G401.6 (cell line): ENCODE data around the gene ZNF335.
"Not testable (repeated sequence)": the region's sequence is repeated elsewhere in the genome, so short reads cannot be mapped to it uniquely, and the experiment has no call there.

Experiments
- FAIRE-seq: peaks from 2 replicates; lab custom pipeline; 2012; peaks lifted over from hg19 to GRCh38; lab: Jason Lieb, UNC

Gene ZNF335

GRCh38 chr20:45909336-45909808 lies 62.6 kb downstream of the ZNF335 start:
- FAIRE-seq, result no peak

DNA sequence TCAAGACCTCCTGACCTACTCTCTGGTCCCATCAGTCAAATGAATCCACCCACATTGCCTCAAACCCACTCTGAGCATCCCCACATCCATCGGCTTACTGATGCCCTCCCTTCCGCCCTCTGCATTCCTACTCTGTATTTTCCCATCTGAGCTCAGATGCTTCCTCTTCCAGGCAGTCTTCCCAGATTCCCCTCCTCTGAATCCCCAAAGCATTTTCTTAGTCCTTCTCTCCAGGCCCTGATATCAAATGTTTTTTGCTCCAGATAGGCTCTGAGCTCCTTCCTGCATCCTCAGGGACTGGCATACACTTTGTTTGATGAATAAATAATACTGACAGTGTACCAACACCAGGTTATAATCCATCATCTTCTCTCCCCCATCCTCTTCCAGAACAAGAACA lies 63.9 kb downstream of the ZNF335 start:
- no peak for FAIRE-seq

GRCh38 chr20:45907219-45907948 lies 64.6 kb downstream of the ZNF335 start:
- FAIRE-seq, result no peak

DNA sequence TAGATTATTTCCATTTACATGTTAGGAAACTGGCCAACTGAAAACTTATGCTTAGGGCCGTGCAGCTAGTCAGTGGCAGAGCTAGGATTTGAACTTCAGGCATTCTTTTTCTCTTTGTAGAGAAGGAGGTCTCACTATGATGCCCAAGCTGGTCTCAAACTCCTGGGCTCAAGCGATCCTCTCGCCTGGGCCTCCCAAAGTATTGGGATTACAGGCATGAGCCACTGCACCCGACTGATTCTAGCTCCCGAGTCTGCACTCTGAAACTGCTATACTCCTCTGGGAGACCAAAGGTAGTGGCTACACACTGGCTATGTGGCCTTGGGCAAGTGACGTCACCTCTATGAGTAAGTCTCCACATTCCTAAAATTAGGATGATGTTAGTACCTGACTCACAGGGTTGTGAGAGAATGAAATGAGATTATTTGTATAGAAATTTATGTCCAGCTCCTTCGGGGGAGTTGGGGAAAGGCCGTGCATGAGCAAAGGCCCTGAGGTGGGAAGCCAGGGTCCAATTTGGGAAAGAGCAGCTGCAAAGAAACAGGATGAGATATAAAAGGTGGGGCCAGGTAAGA lies 66.4 kb downstream of the ZNF335 start:
- FAIRE-seq, result no peak

- no peak for FAIRE-seq
These were observed 67.2 kb downstream of the ZNF335 start for GRCh38 chr20:45904583-45905504.

DNA sequence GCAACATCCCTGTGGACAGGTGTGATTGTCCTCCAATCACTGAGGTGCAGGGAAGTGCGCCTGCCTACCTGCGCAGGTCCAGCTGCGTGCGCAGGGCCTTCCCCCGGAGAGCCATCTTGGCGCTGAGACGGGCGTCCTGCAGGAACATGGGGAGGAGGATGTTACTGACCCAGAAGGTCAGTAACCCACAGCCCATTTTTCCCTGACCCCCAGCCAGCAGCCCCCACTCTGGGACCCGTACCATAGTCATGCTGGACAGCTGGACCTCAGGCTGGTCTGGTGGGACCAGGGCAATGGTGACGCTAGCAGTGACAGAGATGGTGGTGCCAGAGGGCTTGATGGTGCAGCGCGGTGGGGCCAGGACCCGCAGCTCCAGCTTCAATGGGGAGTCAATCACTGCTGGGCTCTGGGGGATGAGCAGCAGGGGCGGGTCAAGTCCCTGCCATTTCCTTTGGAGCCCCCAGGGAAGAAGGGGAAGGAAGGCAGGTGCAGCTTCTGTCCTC lies 69.8 kb downstream of the ZNF335 start:
- no peak for FAIRE-seq

DNA sequence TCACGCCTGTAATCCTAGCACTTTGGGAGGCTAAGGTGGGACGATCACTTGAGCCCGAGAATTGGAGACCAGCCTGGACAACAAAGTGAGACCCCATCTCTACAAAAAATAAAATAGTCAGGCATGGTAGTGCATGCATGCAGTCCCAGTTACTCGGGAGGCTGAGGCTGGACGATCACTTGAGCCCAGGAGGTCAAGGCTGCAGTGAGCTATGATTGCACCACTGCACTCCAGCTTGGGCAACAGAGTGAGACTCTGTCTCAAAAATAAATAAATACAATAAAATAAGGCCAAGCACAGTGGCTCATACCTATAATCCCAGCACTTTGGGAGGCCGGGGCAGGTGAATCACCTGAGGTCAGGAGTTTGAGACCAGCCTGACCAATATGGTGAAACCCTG lies 70.7 kb downstream of the ZNF335 start:
- not testable (repeated sequence) for FAIRE-seq

DNA sequence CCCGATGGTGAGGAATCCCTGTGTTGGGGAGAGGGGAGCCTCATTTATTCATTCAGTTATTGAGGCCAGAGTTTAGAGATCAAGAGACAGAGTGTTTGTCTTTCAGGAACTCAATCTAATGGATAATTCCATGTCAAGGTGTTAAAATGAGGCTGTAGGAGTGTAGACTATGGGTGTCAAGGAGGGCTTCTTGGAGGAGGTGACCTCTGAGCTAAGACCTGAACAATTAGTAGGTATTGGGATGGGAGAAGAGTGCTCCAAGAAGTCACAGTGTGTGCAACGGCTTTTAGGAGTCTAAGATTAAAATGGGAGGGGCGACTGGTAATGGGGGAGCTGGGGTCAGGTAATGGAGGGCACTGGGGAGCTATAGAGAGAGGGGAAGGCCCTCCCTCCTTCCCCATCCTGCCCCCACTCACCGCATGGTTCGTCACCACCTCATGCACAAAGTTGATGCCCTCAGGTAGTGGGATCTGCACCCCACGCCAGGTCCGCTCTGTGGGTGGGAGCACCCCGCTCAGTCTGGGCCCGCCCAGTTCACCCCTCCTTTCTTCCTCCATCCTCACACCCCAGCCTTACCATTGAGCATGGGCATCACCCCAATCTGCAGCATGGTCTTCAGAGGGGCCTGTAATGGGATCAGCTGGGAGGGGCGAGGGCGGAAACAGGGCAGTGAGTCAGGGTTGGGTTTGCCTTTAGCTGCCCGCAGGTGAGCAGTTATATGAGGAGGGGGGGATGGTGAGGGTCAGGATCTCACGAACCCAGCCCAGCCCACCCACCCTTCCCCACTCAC lies 72.8 kb downstream of the ZNF335 start:
- FAIRE-seq, result no peak
